Measurements from ENCODE around the gene KRTAP27-1.

The KRTAP27-1 gene

GRCh38 chr21:30336596-30336995, 898 bp downstream of the KRTAP27-1 start:
- H2AFZ ChIP-seq (ENCODE audit: low read depth, low read length), result no peak overlapping the region
- DNase-seq, result no peak
- H4K20me1 ChIP-seq (ENCODE audit: insufficient read depth, low read length), result no peaks in the 10 kb centered on the region

GRCh38 chr21:30333736-30334135, 3.8 kb downstream of the KRTAP27-1 start:
- no peak overlapping the region for H3K27ac ChIP-seq (ENCODE audit: low read length)
- ATAC-seq (ENCODE audit: insufficient read depth, low read depth) (no peak), DNase-seq (no peak)
- no peak for TF ChIP-seq CTCF (IDR thresholded peaks at IDR 0.05; ENCODE audit: borderline replicate concordance, extremely low read depth, low read length, poor library complexity, severe bottlenecking)
- TF ChIP-seq EZH2 (IDR thresholded peaks at IDR 0.05; ENCODE audit: borderline replicate concordance, low read depth, low read length, severe bottlenecking), result no peak
- H3K4me1 ChIP-seq (ENCODE audit: insufficient read depth, low read length), result no peaks in the 10 kb centered on the region
- H3K9ac ChIP-seq (ENCODE audit: low read depth, low read length), result no peak overlapping the region
- H3K79me2 ChIP-seq (ENCODE audit: insufficient read depth, low read length), result no peaks in the 10 kb centered on the region
- no peaks in the 10 kb centered on the region for H3K9me3 ChIP-seq (ENCODE audit: insufficient read depth, low read length, severe bottlenecking)
- H2AFZ ChIP-seq (ENCODE audit: low read depth, low read length), result no peak overlapping the region
- no peak overlapping the region for H3K4me3 ChIP-seq (ENCODE audit: low read depth in 1 of 2, low read length in 2 of 2)
- peaks cover 5% of the 10 kb centered on the region for H3K27me3 ChIP-seq (ENCODE audit: insufficient read depth, low read length, poor library complexity)
- H3K36me3 ChIP-seq (ENCODE audit: insufficient read depth, low read length), result no peaks in the 10 kb centered on the region
- H4K20me1 ChIP-seq (ENCODE audit: insufficient read depth, low read length), result no peaks in the 10 kb centered on the region
- no peak overlapping the region for H3K4me2 ChIP-seq (ENCODE audit: insufficient read depth, low read length)

More at GRCh38 chr21:30336596-30336995, 898 bp downstream of the KRTAP27-1 start:
- Histone ChIP-seq H3K36me3 (ENCODE audit: insufficient read depth, low read length) (no peaks in the 10 kb centered on the region), H3K9ac (ENCODE audit: low read depth, low read length) (no peak overlapping the region), H3K4me3 (ENCODE audit: low read depth in 1 of 2, low read length in 2 of 2) (no peak overlapping the region), H3K4me1 (ENCODE audit: insufficient read depth, low read length) (no peaks in the 10 kb centered on the region), H3K4me2 (ENCODE audit: insufficient read depth, low read length) (no peak overlapping the region), H3K27me3 (ENCODE audit: insufficient read depth, low read length, poor library complexity) (peaks cover 5% of the 10 kb centered on the region), H3K9me3 (ENCODE audit: insufficient read depth, low read length, severe bottlenecking) (no peaks in the 10 kb centered on the region), H3K79me2 (ENCODE audit: insufficient read depth, low read length) (no peaks in the 10 kb centered on the region), H3K27ac (ENCODE audit: low read length) (no peak overlapping the region)
- no peak for TF ChIP-seq CTCF (IDR thresholded peaks at IDR 0.05; ENCODE audit: borderline replicate concordance, extremely low read depth, low read length, poor library complexity, severe bottlenecking)
- no peak for TF ChIP-seq EZH2 (IDR thresholded peaks at IDR 0.05; ENCODE audit: borderline replicate concordance, low read depth, low read length, severe bottlenecking)
- ATAC-seq (ENCODE audit: insufficient read depth, low read depth), result no peak

DNA sequence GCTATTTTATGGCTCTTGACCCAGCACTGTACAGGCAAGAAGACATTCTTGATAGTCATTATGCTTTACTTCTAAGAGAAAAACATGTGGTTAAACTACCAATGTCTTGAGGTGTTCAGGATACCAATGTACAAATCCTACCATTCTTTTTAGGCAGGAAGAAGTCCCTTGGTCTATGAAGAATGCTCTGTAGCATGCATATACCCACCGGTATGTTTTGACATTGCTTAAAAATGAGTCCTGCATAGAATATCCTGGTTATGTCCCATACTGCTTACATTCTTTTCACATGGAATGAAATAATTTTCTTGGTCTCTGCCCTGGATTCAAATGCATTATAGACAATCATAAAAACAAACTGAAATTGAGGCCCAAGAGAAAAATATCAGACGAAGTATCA, 4.8 kb downstream of the KRTAP27-1 start:
- no peaks in the 10 kb centered on the region for H4K20me1 ChIP-seq (ENCODE audit: insufficient read depth, low read length)
- no peak overlapping the region for H2AFZ ChIP-seq (ENCODE audit: low read depth, low read length)

More for the DNA sequence above, 4.8 kb downstream of the KRTAP27-1 start:
- H3K36me3 ChIP-seq (ENCODE audit: insufficient read depth, low read length), result no peaks in the 10 kb centered on the region
- no peak overlapping the region for H3K4me3 ChIP-seq (ENCODE audit: low read depth in 1 of 2, low read length in 2 of 2)
- no peaks in the 10 kb centered on the region for H3K9me3 ChIP-seq (ENCODE audit: insufficient read depth, low read length, severe bottlenecking)
- H3K27ac ChIP-seq (ENCODE audit: low read length), result no peak overlapping the region
- DNase-seq (no peak), ATAC-seq (ENCODE audit: insufficient read depth, low read depth) (no peak)
- H3K4me1 ChIP-seq (ENCODE audit: insufficient read depth, low read length), result no peaks in the 10 kb centered on the region
- no peak for TF ChIP-seq CTCF (IDR thresholded peaks at IDR 0.05; ENCODE audit: borderline replicate concordance, extremely low read depth, low read length, poor library complexity, severe bottlenecking)
- TF ChIP-seq EZH2 (IDR thresholded peaks at IDR 0.05; ENCODE audit: borderline replicate concordance, low read depth, low read length, severe bottlenecking), result no peak
- H3K9ac ChIP-seq (ENCODE audit: low read depth, low read length), result no peak overlapping the region
- H3K79me2 ChIP-seq (ENCODE audit: insufficient read depth, low read length), result no peaks in the 10 kb centered on the region
- H3K4me2 ChIP-seq (ENCODE audit: insufficient read depth, low read length), result no peak overlapping the region
- peaks cover 5% of the 10 kb centered on the region for H3K27me3 ChIP-seq (ENCODE audit: insufficient read depth, low read length, poor library complexity)
